HepG2 (cell line): Measurements from ENCODE around the gene NAV2. TPM values are rescaled to one million over a fixed set of nuclear protein-coding genes. Genes with fewer than 3 reads are reported as not detected.

Experiments used
- ATAC-seq: fragments of 200-7000 bp; cut with Tn5 transposase; 3 replicates; pipeline ENCODE4 v1.9.1; 2020; ENCODE audit warnings: mild to moderate bottlenecking, moderate library complexity
- BruUV-seq: library from RNA; stranded (reverse); fragments of 400-500 nt; replicated peaks from 2 replicates; lab custom pipeline; 2021; lab: Mats Ljungman, UMichigan
- CTCF ChIA-PET: fragments of 300-600 bp; formaldehyde crosslinking; extraction: SDS; loops from one replicate; lab custom pipeline; 2021; ENCODE audit warnings: low total read pairs, inconsistent platforms, low intra/inter-chr PET ratio; lab: Yijun Ruan, JAX
- POLR2A ChIA-PET: fragments of 350-600 bp; sonication (Branson Sonifier 250); formaldehyde crosslinking; loops from one replicate; lab custom pipeline; 2020; ENCODE audit warnings: antibody characterized with exemption, inconsistent platforms; lab: Yijun Ruan, JAX
- DNase-seq: peaks from one replicate; pipeline ENCODE4 v3.0.0-alpha.2; 2015; ENCODE audit warnings: low spot score
- FAIRE-seq: peaks from 3 replicates; lab custom pipeline; 2011; peaks lifted over from hg19 to GRCh38; lab: Jason Lieb, UNC
- H2AFZ ChIP-seq: one replicate; pipeline ENCODE4 v1.6.1; 2011; ENCODE audit warnings: low read length, inconsistent platforms
- H3K27ac ChIP-seq: fragments of 300-600 bp; 3 replicates; pipeline ENCODE4 v1.8.0; 2011; ENCODE audit warnings: mixed run types, mild to moderate bottlenecking, mixed read lengths, low read length, inconsistent platforms; ENCODE audit not compliant: insufficient read depth; ENCODE audit errors: extremely low read length
- H3K27me3 ChIP-seq, 2 experiments: fragments of 200-600 bp in 1 of 2; 2 replicates in 1 of 2; 3 replicates in 1 of 2; pipeline versions ENCODE4 v1.6.0 to v1.8.0; 2011; ENCODE audit warnings: low read length in 2 of 2, mild to moderate bottlenecking in 2 of 2, moderate library complexity in 2 of 2, inconsistent platforms in 1 of 2; ENCODE audit not compliant: insufficient read depth in 2 of 2, control insufficient read depth in 1 of 2
- H3K36me3 ChIP-seq, 2 experiments: fragments of 200-600 bp in 1 of 2; replicated peaks in 1 of 2; 2 replicates in 1 of 2; 3 replicates in 1 of 2; pipeline versions ENCODE4 v1.5.1 to v1.8.0; 2011; ENCODE audit warnings: low read length in 2 of 2, inconsistent platforms in 1 of 2; ENCODE audit not compliant: insufficient read depth in 2 of 2, control insufficient read depth in 1 of 2
- H3K4me1 ChIP-seq: 2 replicates; pipeline ENCODE4 v1.5.1; 2012; ENCODE audit warnings: low read length, inconsistent platforms; ENCODE audit not compliant: insufficient read depth
- H3K4me2 ChIP-seq: 2 replicates; pipeline ENCODE4 v1.6.0; 2011; ENCODE audit warnings: low read depth, low read length, inconsistent platforms
- H3K4me3 ChIP-seq, 3 experiments: fragments of 200-600 bp in 1 of 3; sonication (generic), shearing (Covaris generic) in 1 of 3; replicated peaks in 1 of 3; 2 replicates each; pipeline ENCODE4 v1.5.1; 2011 to 2016; ENCODE audit warnings: low read length in 3 of 3, inconsistent platforms in 2 of 3, low read depth in 2 of 3, mild to moderate bottlenecking in 2 of 3, control low read depth in 1 of 3, mixed read lengths in 1 of 3; ENCODE audit not compliant: insufficient read depth in 1 of 3
- H3K79me2 ChIP-seq: one replicate; pipeline ENCODE4 v1.6.1; 2011; ENCODE audit warnings: low read length, inconsistent platforms; ENCODE audit not compliant: insufficient read depth
- H3K9ac ChIP-seq: 2 replicates; pipeline ENCODE4 v1.6.0; 2011; ENCODE audit warnings: mild to moderate bottlenecking, low read depth, low read length, inconsistent platforms; ENCODE audit not compliant: insufficient read depth
- H3K9me3 ChIP-seq: 2 replicates; pipeline ENCODE4 v1.5.1; 2012; ENCODE audit warnings: mild to moderate bottlenecking, low read length
- H4K20me1 ChIP-seq: 2 replicates; pipeline ENCODE4 v1.6.0; 2011; ENCODE audit warnings: inconsistent platforms, mild to moderate bottlenecking, low read length, moderate library complexity; ENCODE audit not compliant: insufficient read depth
- FUBP1 ChIP-seq: sonication (generic); formaldehyde crosslinking; IDR thresholded peaks from 2 replicates; pipeline ENCODE4 v1.5.1; 2020; ENCODE audit warnings: missing genetic modification reagents, mild to moderate bottlenecking, borderline replicate concordance
- ISX ChIP-seq: sonication (generic); formaldehyde crosslinking; conservative IDR thresholded peaks from 2 replicates; pipeline ENCODE4 v1.5.0; 2020; ENCODE audit warnings: missing genetic modification reagents
- KAT8 ChIP-seq: IDR thresholded peaks from 2 replicates; pipeline ENCODE4 v1.6.1; 2016; ENCODE audit warnings: missing genetic modification reagents, missing compliant biosample characterization
- KDM5B ChIP-seq: sonication (generic); formaldehyde crosslinking; IDR thresholded peaks from 2 replicates; pipeline ENCODE4 v1.4.0; 2020; ENCODE audit warnings: missing genetic modification reagents, mild to moderate bottlenecking, borderline replicate concordance
- KLF11 ChIP-seq: IDR thresholded peaks from 2 replicates; pipeline ENCODE4 v1.6.1; 2016; ENCODE audit warnings: missing compliant biosample characterization
- NPAS2 ChIP-seq: sonication (generic); formaldehyde crosslinking; IDR thresholded peaks from 2 replicates; pipeline ENCODE4 v1.8.0; 2022; ENCODE audit warnings: mild to moderate bottlenecking, missing genetic modification reagents, borderline replicate concordance
- TGIF2 ChIP-seq: IDR thresholded peaks from 2 replicates; pipeline ENCODE4 v1.6.1; 2016; ENCODE audit warnings: control low read depth, missing compliant biosample characterization
- UBTF ChIP-seq: sonication (generic); formaldehyde crosslinking; IDR thresholded peaks from 2 replicates; pipeline ENCODE4 v1.4.0; 2020; ENCODE audit warnings: mild to moderate bottlenecking, missing genetic modification reagents
- ZBED4 ChIP-seq: sonication (generic); formaldehyde crosslinking; IDR thresholded peaks from 2 replicates; pipeline ENCODE4 v1.4.0; 2020; ENCODE audit warnings: missing genetic modification reagents, borderline replicate concordance
- ZNF720 ChIP-seq: sonication (generic); formaldehyde crosslinking; IDR thresholded peaks from 2 replicates; pipeline ENCODE4 v1.4.0; 2020; ENCODE audit warnings: missing genetic modification reagents
- ZSCAN12 ChIP-seq: sonication (generic); formaldehyde crosslinking; IDR thresholded peaks from 2 replicates; pipeline ENCODE4 v1.9.0; 2021; ENCODE audit warnings: mild to moderate bottlenecking, missing genetic modification reagents
- WGBS: methylation state at CpG from one replicate; pipeline ENCODE4 v1.1.6; 2017; ENCODE audit warnings: low lambda C conversion rate; 5-methylcytosine and 5-hydroxymethylcytosine counted together
- in situ Hi-C: cut with HindIII; loops from 2 replicates; pipeline ENCODE4 v1.10.0; 2017; ENCODE audit warnings: low pct_unique_long_range_greater_than_20kb; ENCODE audit not compliant: extremely low pct_ligation_motif_present
- intact Hi-C: fragments of 100-400 bp; cut with micrococcal nuclease; formaldehyde crosslinking; loops from one replicate; pipeline ENCODE4 v1.10.0; 2022; ENCODE audit not compliant: unreplicated experiment
- polyA plus RNA-seq, 8 experiments: library from polyadenylated mRNA; depleted of rRNA in 3 of 8; stranded (reverse) in 7 of 8; unstranded in 1 of 8; fragments of >200 nt; fragmentation: Illumina TruSeq in 4 of 8; extraction: Trizol in 4 of 8; gene quantifications; 2 replicates each; pipeline versions ENCODE4 v1.2.1 to v1.2.3, GENCODE V29; 2011 to 2016; ENCODE audit warnings: low read depth in 4 of 8, missing spikeins in 1 of 8, mixed read lengths in 1 of 8; ENCODE audit not compliant: insufficient read depth in 1 of 8
- total RNA-seq, 5 experiments: library from RNA; depleted of rRNA; stranded (reverse); fragments of >200 nt; fragmentation: Illumina TruSeq; extraction: Trizol; gene quantifications; 2 replicates each; pipeline ENCODE4 v1.2.3, GENCODE V29; 2016; ENCODE audit warnings: low read depth in 1 of 5

NAV2 gene
- total and polyA plus RNA-seq, 2 of the 13 experiments (the other 11 are each of a cell fraction or from before 2014, with no cell fraction given) = 9.3 to 34.6 TPM

GRCh38 chr11:20066013-20066782 lies 353.6 kb downstream of the NAV2 start (continued):
- TF ChIP-seq ZBED4 (CRISPR knock-in tag) (no peak), ISX (CRISPR knock-in tag) (no peak), FUBP1 (CRISPR knock-in tag) (no peak)

- TF ChIP-seq ZNF720 (CRISPR knock-in tag) (no peak), KLF11 (no peak), UBTF (CRISPR knock-in tag) (no peak), NPAS2 (CRISPR knock-in tag) (no peak), KAT8 (CRISPR knock-in tag) (no peak), KDM5B (CRISPR knock-in tag) (no peak), ZSCAN12 (CRISPR knock-in tag) (no peak), TGIF2 (CRISPR knock-in tag) (no peak)
Measured at GRCh38 chr11:20066783-20067156, 354.1 kb downstream of the NAV2 start.

More at GRCh38 chr11:20066783-20067156, 354.1 kb downstream of the NAV2 start:
- H3K9ac ChIP-seq = no peak overlapping the region
- H3K4me1 ChIP-seq = peaks cover 15% of the 10 kb centered on the region
- H3K27ac ChIP-seq = no peak overlapping the region
- ChIA-PET POLR2A (no interaction called here), CTCF (no interaction called here)
- intact Hi-C loops (no loop called here), in situ Hi-C loops (no loop called here)
- FAIRE-seq = no peak
- H2AFZ ChIP-seq = no peak overlapping the region
- no peak overlapping the region for H3K4me2 ChIP-seq
- no peaks in the 10 kb centered on the region for H3K27me3 ChIP-seq
- H3K36me3 ChIP-seq = peaks cover 20 to 57% of the 10 kb centered on the region in 2 experiments
- no peaks in the 10 kb centered on the region for H3K79me2 ChIP-seq
- no TSS peak for BruUV-seq
- no peak overlapping the region for H3K4me3 ChIP-seq
- no peaks in the 10 kb centered on the region for H3K9me3 ChIP-seq
- H4K20me1 ChIP-seq = no peaks in the 10 kb centered on the region
- no peak for DNase-seq
- 93% methylated on average over 3 of the region's 3 CpGs for WGBS
- ATAC-seq = peak; percentile 16; the same call in 1 of the 3 replicates
